ENCODE results near the gene PIK3CA.

PIK3CA gene

DNA sequence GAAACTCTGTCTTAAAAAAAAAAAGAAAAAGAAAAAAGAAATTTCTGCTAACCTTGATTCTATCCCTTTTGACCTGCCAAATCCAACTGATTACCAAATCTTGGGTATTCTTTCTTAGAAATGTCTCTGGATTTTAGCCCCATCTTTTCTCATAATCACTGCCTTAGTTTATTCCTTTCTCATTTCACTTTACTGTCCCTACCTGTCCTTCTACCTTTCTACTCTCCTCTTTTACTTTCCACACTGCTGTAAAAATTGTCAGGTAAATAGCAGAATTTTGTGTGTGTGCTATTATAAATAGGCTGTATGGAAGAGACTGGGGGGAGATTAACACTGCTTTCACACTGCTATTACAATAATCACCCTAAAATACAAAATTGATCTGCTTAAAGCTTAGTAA, 16.7 kb downstream of the PIK3CA start:
- H3K4me3 ChIP-seq (ENCODE audit: low read depth, low read length) = no peak overlapping the region
- TF ChIP-seq CTCF (IDR thresholded peaks at IDR 0.05; ENCODE audit: insufficient read depth, low read length, missing control alignments) = no peak
- no peak for DNase-seq (ENCODE audit: low read depth, low spot score)
- POLR2A ChIA-PET = no interaction called here
- CTCF ChIA-PET = no interaction called here

DNA sequence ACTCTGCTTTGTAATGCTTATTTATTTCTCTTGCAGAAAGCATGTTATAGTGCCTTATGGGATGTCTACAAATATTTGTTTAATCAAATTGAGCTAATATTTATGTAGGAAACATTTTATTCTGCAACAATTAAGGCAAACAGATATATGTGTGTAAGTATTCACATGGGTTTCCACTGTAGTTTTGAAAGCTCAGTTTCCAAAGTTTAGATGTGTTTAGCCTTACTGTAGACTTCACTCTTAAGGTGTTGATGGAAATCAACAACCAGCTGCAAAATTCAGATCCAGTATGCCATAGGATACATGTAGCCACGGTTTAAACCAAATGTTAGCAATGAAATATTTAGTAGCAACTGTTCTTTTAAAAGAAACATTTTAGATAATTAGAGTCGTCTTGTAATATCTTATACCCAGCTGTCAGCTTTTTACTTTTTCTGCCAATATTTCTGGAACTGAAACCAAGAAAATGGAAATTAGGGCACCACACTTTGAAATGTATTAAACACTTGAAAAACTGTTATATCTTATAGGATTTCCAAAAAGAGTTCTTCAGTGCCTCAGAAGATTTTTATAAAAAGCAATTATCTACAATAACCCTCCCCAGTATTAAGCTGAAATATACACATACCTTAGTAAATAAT, 18.5 kb downstream of the PIK3CA start:
- no peak for TF ChIP-seq CTCF (IDR thresholded peaks at IDR 0.05; ENCODE audit: insufficient read depth, low read length, missing control alignments)
- H3K4me3 ChIP-seq (ENCODE audit: low read depth, low read length) = no peak overlapping the region
- ChIA-PET POLR2A (no interaction called here), CTCF (interaction anchor here (1.6 kb wide), 1 partner anchor 155 kb away, joined by 6 read pairs; no protein-coding TSS in a partner anchor)
- DNase-seq (ENCODE audit: low read depth, low spot score) = no peak

GRCh38 chr3:179168918-179169317, 20.8 kb downstream of the PIK3CA start:
- DNase-seq (ENCODE audit: low read depth, low spot score) = no peak
- TF ChIP-seq CTCF (IDR thresholded peaks at IDR 0.05; ENCODE audit: insufficient read depth, low read length, missing control alignments) = no peak
- ChIA-PET POLR2A (no interaction called here), CTCF (interaction anchor here (1.0 kb wide), 1 partner anchor 10 kb away, joined by 3 read pairs; no protein-coding TSS in a partner anchor)
- H3K4me3 ChIP-seq (ENCODE audit: low read depth, low read length) = no peak overlapping the region

DNA sequence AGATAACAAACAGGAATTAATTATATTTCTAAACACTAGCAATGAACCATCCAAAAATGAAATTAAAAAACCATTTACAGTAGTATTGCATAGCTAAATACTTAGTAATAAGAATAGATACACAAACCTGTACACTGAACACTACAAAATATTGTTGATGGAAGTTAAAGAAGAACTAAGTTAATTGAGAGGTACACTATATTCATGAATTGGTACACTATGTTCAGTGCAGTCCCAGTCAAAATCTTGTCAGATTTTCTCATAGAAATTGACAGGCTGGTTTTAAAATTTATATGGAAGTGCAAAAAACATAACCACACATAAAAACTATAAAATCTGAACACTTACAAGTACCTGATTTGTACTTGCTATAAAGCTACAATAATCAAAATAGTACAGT, 24.4 kb downstream of the PIK3CA start:
- TF ChIP-seq CTCF (IDR thresholded peaks at IDR 0.05; ENCODE audit: insufficient read depth, low read length, missing control alignments) = no peak
- ChIA-PET CTCF (no interaction called here), POLR2A (no interaction called here)
- DNase-seq (ENCODE audit: low read depth, low spot score) = no peak
- H3K4me3 ChIP-seq (ENCODE audit: low read depth, low read length) = no peak overlapping the region

GRCh38 chr3:179174316-179174715, 26.2 kb downstream of the PIK3CA start:
- TF ChIP-seq CTCF (IDR thresholded peaks at IDR 0.05; ENCODE audit: insufficient read depth, low read length, missing control alignments) = no peak
- CTCF ChIA-PET = interaction anchor here (0.9 to 1.6 kb wide), 2 partner anchors 16 to 18 kb away, joined by 3 to 4 read pairs; no protein-coding TSS in a partner anchor
- H3K4me3 ChIP-seq (ENCODE audit: low read depth, low read length) = no peak overlapping the region
- POLR2A ChIA-PET = no interaction called here
- no peak for DNase-seq (ENCODE audit: low read depth, low spot score)

- TF ChIP-seq CTCF (IDR thresholded peaks at IDR 0.05; ENCODE audit: insufficient read depth, low read length, missing control alignments) = no peak
- ChIA-PET POLR2A (no interaction called here), CTCF (interaction anchor here (0.9 to 1.6 kb wide), 2 partner anchors 16 to 18 kb away, joined by 3 to 4 read pairs; no protein-coding TSS in a partner anchor)
- DNase-seq (ENCODE audit: low read depth, low spot score) = no peak
- H3K4me3 ChIP-seq (ENCODE audit: low read depth, low read length) = no peak overlapping the region
These were observed 26.7 kb downstream of the PIK3CA start for GRCh38 chr3:179174898-179175297.
